ENCODE results near the gene TDRD7. TPM values are rescaled to one million over a fixed set of nuclear protein-coding genes. Genes with fewer than 3 reads are reported as not detected.

TDRD7 gene
- total and polyA plus RNA-seq, 2 of the 8 experiments (the other 6 are each of a cell fraction or from before 2014, with no cell fraction given), result 1.2 to 2.3 TPM

DNA sequence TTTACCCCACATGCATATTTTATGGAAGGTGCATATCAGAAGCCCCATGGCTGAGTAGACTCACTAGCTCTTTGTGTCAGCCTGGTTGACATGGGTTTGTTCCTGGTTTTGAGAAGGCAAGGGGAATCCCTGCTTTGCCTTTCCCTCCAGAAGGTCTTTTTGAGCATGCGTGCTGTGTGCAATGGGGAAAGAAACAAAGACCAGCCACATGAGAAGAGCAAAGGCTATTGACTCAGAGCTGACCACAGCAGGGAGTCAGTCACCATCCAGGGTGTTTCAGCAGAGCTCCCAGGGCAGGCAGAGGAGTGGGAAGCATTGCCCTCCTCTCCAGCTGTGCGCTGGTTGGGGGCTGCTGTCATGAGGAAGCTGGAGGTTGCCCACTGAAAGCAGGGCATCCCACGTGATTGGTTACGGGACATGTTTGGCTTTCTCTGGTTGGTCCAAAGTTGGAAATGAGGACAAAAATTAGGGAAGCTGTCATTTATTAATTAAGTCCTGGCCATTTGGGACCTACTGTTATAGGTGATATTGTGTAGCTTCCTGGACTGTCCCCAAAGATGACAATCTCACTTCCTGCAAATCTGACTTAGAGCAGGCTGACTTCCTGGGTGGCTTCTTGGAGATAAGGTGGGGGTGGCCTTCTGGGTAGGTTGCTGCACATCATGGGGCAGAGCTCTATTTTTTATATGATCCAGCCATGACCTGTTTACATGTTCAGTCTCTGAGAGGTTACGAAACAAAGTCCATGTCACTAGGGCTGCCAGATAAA lies 48.9 kb upstream of the TDRD7 start (continued):
- no peak for TF ChIP-seq ATF2 (IDR thresholded peaks at IDR 0.05; ENCODE audit: low read length)
- no peak for TF ChIP-seq RBBP5 (IDR thresholded peaks at IDR 0.05; ENCODE audit: borderline replicate concordance, low read depth, low read length)
- no peak for TF ChIP-seq CBX5 (IDR thresholded peaks at IDR 0.05; ENCODE audit: low read depth, low read length)
- no peak for TF ChIP-seq GTF2F1 (IDR thresholded peaks at IDR 0.05; ENCODE audit: borderline replicate concordance, low read depth, low read length)
- no peak for TF ChIP-seq GABPA (IDR thresholded peaks at IDR 0.05; ENCODE audit: borderline replicate concordance, insufficient read depth, low read length)
- no peak for TF ChIP-seq NANOG (IDR thresholded peaks at IDR 0.05; ENCODE audit: insufficient read depth, low read depth, low read length, poor library complexity, severe bottlenecking)

Data from H1 (cell line).